ENCODE measurements around the gene SCP2D1. TPM values are rescaled to one million over a fixed set of nuclear protein-coding genes. Genes with fewer than 3 reads are reported as not detected.

Gene SCP2D1
- polyA plus RNA-seq, 1 donor = not detected

Other genes with a start within 250 kb of the SCP2D1 start
- gene SMIM26, start 246.4 kb upstream of the SCP2D1 start, polyA plus RNA-seq (ENCODE audit: insufficient read length) = 76.0 TPM
- gene DTD1, start 225.7 kb upstream of the SCP2D1 start, polyA plus RNA-seq (ENCODE audit: insufficient read length) = 14.0 TPM

Data from hindlimb muscle (tissue), 1 donor.